ENCODE data around the gene ZNHIT1. TPM values are rescaled to one million over a fixed set of nuclear protein-coding genes. Genes with fewer than 3 reads are reported as not detected.
A peak's percentile ranks its signal among the peaks of the same experiment; 100 is the strongest.

Gene ZNHIT1
- total and polyA plus RNA-seq, 2 of the 8 experiments (the other 6 are each of a cell fraction or from before 2014, with no cell fraction given): 38.2 to 61.7 TPM

GRCh38 chr7:101251871-101252659 lies 34.1 kb downstream of the ZNHIT1 start (continued):
- no peak for TF ChIP-seq CHD7 (IDR thresholded peaks at IDR 0.05; ENCODE audit: insufficient replicate concordance, low read length)
- TF ChIP-seq FOSL1 (IDR thresholded peaks at IDR 0.05; ENCODE audit: insufficient read depth, low read depth, low read length): no peak
- TF ChIP-seq E2F6 (IDR thresholded peaks at IDR 0.05): no peak
- no peak for TF ChIP-seq TAF7 (optimal IDR thresholded peaks at IDR 0.05; ENCODE audit: borderline replicate concordance, low read depth, low read length)
- TF ChIP-seq HDAC2 (IDR thresholded peaks at IDR 0.05; ENCODE audit: borderline replicate concordance in 1 of 2, low read depth in 2 of 2, low read length in 2 of 2): no peak
- 0 out of 2 replicates have a peak, but pooled peaks have one; percentile 34 for TF ChIP-seq MAX (IDR thresholded peaks at IDR 0.05)
- TF ChIP-seq JUN (IDR thresholded peaks at IDR 0.05; ENCODE audit: low read depth, low read length): no peak
